Ammon's horn (tissue), 1 donor: ENCODE measurements around the gene TNK2.
"Not testable (repeated sequence)": the region's sequence is repeated elsewhere in the genome, so short reads cannot be mapped to it uniquely, and the experiment has no call there.

Source experiments
- DNase-seq: peaks from one replicate; pipeline ENCODE4 v3.0.0-alpha.2; 2016; ENCODE audit warnings: low spot score

Gene TNK2

DNA sequence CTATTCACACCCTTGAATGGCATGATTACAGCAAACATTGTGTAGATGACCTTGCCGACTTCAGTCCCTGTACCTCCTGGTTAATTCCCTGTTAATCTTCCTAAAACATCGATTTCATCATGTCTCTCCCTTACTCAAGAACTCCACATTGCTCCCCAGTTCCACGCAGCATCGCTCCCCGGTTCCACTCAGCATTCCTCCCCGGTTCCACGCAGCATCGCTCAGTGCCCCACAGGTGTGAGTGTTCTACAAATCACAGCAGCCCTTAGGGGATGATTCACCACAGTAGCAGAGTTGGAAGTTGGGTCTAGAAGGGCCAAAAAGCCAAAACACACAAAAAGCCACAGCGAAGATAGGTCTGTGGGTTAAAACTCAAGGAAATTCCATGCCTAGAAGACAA lies 8.6 kb upstream of the TNK2 start:
- DNase-seq: no peak

GRCh38 chr3:195916291-195916690 lies 7.9 kb upstream of the TNK2 start:
- DNase-seq: no peak

- peak; percentile 96 for DNase-seq
Measured at GRCh38 chr3:195914648-195915473, 6.5 kb upstream of the TNK2 start.

DNA sequence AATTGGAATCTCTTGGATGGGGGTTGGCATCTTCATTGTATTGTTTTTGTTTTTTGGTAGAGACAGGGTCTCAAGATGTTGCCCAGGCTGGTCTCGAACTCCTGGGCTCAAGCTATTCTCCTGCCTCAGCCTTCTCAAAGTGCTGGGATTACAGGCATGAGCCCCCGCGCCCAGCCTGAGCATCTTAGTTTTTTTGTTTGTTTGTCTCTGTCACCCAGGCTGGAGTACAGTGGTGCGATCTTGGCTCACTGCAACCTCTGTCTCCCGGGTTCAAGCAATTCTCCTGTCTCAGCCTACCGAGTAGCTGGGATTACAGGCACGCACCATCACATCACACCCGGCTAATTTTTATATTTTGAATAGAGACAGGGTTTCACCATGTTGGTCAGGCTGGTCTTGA lies 5.8 kb upstream of the TNK2 start:
- not testable (repeated sequence) for DNase-seq

DNA sequence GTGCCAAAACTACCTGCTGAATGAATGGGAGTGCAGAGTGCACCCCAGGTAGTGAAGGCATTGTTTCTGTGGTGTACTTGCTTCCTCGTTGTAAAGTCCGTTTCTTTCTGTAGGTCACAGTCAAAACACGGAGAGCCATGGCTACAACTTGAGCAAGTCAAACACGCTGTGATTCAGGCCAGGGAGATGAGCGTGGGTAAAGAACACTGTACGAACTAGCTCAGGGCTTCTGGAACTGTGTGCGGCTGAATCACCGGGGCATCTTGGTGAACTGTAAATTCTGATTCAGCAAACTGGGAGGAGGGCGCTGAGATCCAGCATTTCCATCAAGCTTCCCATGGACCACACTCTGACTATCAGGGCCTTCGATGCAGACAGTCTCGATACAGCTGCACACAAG lies 5.0 kb upstream of the TNK2 start:
- no peak for DNase-seq

- DNase-seq: no peak
Measured at GRCh38 chr3:195911946-195912270, 3.6 kb upstream of the TNK2 start.

- no peak for DNase-seq
Measured at GRCh38 chr3:195911041-195911945, 2.9 kb upstream of the TNK2 start.

DNA sequence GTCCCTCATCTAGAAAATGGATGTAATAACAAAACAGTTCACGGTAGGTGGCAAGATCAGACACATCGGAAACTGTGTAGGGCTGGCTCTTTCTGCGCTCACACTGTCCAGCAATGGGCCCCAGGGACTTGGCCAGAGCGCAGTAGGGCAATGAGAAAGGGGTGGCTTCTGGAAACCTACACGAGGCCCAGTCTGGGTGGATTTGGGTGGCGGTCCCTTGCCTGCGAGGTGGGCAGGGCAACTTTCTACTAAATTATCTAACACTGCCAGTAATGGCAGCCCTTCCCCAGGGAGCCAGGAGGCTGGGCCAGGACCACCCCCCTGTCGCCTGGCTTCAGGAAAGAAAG lies 2.1 kb upstream of the TNK2 start:
- no peak for DNase-seq

- peak; percentile 91 for DNase-seq
Measured at GRCh38 chr3:195909644-195910498, 1.5 kb upstream of the TNK2 start.

GRCh38 chr3:195908694-195909581 lies 587 bp upstream of the TNK2 start:
- no peak for DNase-seq

GRCh38 chr3:195907684-195907933 lies 742 bp downstream of the TNK2 start:
- DNase-seq: no peak

DNA sequence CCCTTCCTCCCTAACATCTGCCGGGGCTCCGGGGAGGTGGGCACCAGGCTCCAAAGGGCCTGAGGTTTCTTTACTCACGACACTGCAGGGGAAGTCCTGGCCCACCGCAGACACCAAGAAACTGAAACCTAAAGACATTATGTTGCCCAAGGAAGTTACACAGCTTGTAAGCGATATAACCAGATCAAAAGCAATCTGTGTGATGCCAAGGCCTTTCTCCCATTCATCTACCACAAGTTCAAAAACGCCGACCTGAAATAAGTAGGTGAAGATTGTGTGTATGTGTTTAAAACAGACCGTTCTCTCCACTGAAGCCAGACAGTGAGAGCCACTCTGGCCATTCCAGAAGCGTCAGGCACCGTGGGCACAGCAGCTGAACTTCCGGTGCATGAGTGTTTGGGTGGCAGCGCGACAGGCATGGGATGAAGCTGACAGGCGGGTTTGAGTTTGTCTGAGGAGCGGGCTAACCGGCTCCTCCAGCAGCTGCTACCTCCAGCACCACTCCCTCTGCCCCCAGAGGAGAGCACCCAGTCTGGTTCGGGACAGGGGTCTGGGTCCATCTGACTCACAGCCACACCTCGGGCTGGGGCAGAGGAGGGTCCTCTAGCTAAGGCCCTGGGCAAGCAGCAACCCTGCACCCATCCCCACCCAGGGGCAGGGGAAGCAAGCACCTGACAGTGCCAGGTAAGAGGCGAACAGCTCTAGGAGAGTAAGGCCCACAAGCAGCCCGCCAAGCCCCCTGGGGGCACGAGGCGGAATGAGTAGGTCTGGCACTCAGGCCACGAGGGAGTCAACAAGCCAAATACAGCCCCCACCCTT lies 1.3 kb downstream of the TNK2 start:
- DNase-seq: peak; percentile 70

DNA sequence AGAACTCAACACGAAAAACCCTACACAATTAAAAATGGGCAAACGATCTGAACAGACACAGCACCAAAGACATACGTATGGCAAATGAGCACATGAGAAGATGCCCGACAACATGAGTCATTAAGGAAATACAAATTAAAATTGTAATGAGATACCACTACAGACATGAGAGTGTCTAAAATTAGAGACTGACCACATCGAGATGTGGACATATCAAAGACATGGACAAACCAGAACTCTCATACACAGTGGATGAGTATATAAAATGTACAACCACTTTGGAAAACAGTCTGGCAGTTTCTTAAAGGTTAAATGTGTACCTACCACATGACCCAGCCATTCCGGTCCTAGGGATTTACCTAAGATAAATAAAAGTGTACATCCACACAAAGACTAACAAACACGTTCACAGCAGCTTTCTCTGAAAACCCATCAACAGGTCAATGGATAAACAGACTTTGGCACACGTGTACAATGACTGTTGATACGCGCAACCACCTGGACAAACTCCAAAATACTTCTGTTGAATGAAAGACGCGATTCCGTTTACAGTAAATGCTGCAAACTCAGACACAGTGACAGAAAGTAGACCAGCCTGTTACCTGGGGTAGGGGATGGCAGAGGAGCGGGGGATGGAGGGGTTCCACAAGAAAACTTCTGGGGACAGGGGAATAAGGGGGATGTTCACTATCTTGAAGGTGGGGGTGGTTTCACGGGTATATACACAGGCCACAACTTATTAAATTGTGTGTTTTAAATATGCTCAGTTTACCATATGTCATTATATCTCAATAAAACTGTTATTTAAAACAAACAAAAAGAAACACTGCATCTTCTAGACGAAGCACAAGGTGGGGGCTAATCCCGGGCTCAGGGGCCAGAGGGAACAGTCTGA lies 2.1 kb downstream of the TNK2 start:
- DNase-seq: no peak

DNA sequence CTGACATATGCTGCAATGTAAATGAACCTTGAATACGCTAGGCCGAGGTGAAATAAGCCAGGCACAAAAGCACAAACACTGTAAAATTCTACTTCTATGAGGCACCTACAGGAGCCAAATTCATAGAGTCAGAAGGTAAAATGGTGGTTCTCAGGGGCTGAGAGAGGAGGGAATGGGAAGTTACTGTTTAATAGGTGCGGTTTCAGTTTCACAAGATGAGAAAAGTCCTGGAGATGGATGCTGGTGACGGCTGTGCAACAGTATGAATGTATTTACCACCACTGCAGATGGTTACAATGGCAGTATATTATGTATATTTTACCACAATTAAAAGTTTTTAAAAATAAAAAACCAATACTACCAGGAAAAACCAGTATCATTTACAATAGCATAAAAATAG lies 4.0 kb downstream of the TNK2 start:
- no peak for DNase-seq

DNA sequence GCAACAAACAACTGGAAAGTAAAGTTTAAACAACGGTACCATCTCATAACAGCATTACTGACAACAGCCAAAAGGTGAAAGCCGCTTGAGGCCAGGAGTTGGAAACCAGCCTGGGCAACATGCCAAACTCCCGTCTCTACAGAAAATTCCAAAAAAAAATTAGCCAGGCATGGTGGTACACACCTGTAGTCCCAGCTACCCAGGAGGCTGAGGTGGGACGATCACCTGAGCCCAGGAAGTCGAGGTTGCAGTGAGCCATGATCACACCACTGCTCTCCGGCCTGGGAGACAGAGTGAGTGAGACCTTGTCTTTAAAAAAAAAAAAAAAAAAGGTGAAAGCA lies 4.4 kb downstream of the TNK2 start:
- no peak for DNase-seq

DNA sequence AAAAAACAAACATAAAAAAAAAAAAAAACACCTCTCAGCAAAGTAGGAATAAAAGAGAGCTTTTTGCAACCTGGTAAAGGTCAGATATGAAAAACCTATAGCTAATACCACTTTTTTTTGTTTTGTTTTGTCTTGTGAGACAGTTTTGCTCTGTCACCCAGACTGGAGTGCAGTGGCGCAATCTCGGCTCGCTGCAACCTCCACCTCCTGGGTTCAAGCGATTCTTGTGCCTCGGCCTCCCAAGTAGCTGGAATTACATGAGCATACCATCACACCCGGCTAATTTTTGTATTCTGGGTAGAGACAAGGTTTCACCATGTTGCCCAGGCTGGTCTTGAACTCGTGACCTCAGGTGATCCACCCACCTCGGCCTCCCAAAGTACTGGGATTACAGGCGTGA lies 5.7 kb downstream of the TNK2 start:
- not testable (repeated sequence) for DNase-seq

- DNase-seq: not testable (repeated sequence)
Measured at GRCh38 chr3:195901836-195902585, 6.3 kb downstream of the TNK2 start.

DNA sequence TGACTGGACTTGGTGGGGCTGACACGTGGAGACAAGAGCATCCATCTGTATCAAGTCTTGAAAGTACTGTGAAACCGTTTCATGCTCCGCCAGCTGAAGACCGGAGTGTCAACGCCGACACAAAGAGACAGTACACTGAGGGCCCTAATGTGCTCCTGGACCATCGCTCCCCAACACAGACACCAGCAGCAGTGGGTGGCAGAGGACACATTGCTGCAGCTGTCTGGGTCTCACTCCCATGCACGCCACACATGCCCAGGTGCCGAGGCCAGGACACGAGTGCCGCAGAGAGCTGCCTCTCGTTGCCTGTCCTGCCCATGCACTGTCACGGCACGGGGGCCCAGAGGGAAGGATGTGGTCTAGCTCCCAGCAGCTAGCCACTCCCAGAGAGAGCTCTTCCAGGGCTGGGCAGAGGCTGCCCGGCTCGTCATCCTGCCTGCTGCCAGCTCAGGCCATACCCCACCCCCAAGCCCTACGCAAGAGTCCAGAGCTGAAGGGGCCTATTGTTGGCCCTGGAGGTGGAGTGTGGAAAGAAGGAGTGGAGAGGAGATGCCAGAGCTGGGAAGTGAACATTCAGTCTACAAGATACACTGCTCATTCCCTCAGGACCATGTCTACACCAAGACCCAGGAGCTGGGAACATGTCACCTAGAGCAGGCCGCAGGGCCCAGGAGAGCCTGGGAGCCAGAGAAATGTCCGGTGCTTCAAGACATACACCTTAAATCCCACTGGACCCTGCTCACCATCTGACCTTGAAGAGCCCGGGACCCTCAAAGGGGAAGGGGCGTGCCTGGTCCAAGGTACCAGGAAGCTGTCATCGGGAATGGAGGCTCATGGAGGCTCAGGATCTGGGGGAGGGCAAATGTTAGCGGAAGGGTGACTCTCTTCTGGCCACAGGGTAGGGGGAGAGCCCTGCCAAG lies 7.7 kb downstream of the TNK2 start:
- peak; percentile 97 for DNase-seq
